ENCODE results near the gene NID2.

NID2 gene

DNA sequence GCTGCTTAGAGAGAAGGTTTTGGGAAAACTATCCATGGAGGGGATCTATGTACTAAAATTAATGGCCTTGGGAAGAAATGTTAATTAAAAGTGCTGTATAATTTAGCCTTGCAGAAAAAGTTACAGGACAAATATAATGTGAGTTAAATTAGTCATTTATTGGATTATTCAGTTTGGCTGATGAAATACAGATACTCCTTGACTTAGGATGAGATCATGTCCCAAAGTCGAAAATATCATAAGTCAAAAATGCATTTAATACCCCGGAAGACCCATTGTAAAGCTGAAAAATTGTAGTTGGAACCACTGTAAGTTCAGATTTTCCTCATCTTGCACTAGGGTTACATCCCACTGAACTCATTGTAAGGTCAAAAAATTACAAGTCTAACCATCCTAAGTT lies 69.8 kb downstream of the NID2 start:
- DNase-seq (ENCODE audit: low read depth) = no peak

GRCh38 chr14:51998348-51998747 lies 70.5 kb downstream of the NID2 start:
- no peak for DNase-seq (ENCODE audit: low read depth)

DNA sequence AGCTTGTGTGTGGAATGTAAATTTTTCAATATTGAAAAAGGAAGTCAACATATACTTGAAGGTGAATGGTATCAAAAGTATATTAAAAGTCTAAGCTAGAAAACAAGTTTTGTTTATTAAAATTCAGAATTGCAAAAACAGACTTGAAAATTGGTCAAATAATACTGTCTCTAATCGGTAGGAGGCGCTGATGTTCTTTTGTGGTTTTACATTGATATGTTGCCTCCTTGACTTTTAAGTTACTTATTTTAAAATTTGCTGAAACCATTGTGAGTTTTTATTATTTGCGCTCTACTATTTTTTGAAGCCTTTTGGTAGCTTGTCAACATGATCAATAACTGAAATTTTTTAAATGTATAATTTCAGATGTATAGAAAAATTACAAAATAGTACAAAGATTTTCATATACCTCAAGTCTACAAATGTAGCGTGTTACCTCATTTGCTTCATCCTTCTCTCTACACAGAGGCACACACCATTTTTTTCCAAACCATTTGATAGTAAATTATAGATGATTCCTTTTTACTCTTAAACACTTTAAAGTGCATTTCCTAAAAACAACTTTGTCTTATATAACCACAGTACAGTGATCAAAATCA lies 72.6 kb downstream of the NID2 start:
- no peak for DNase-seq (ENCODE audit: low read depth)

DNA sequence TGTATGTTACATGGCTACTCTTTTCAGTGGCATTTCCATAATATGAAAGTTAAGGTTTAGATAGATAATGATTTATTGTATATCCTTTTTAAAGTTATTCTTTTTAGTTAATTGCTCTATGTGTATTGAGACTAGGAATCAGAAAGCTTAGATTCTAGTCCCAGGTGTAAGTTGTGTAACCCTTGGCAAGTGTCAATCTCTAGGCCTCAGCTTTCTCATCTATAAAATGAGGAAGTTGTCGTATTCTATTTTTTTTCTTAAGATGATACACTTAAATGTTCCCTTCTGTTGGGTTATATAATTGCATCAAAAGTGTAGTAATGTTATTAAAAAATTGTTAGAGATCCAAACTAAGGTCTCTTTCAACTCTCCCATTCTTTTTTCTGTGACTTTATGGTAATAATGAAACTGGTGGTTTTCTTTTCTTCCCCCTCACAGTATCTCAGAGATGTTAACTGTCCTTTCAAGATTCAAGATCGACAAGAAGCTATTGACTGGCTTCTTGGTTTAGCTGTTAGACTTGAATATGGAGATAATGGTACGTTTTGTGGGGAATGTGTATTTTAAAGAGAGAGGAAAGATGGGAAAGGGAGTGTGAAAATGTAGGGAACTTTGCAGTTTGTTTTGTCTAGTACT lies 75.5 kb downstream of the NID2 start:
- no peak for DNase-seq (ENCODE audit: low read depth)

DNA sequence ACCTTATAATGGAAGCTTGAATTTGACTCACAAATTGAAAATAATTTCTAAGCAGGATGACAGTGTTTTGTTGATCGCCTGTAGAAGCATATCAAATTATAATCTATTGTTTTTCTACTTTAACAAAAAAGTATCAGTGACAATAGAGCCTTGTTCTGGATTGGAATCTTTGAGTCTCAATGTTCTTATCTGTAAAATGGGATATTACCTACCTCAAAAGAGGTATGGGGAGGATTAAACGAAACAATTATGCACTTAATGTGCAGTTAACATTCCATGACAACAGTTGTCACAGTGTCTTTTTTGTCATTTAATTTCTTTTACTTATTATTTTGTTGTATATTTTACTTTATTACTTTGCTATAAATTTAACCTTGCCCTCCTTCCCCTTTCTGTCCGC lies 78.4 kb downstream of the NID2 start:
- no peak for DNase-seq (ENCODE audit: low read depth)

GRCh38 chr14:51989293-51990234 lies 79.3 kb downstream of the NID2 start, which contains the start of gene RTRAF:
TSS of gene RTRAF (plus strand) at chr14:51989546. CDS start at chr14:51989640, 94 bp downstream.
- DNase-seq (ENCODE audit: low read depth) = peak; percentile 81

DNA sequence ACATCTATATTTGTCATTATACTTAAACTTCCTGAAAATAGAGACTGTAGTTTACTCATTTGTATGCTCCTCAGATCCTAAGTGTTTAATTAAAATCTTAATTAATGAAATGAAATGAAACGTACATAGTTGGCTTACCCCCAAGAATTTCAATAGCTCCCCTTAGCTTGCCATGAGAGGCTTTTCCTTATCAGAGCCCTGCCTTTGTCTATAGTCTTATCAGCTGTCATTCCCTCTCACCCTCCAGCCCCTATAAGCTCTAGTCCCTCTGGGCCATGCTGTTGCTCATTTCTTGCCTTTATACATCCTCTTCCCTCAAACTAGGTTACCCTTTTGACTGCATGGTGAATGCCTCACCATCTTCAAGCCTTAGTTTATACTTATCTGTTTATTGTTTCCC lies 80.6 kb downstream of the NID2 start:
- DNase-seq (ENCODE audit: low read depth) = no peak

GRCh38 chr14:51981218-51981854 lies 87.5 kb downstream of the NID2 start:
- no peak for DNase-seq (ENCODE audit: low read depth)

GRCh38 chr14:51979088-51979709 lies 89.7 kb downstream of the NID2 start:
- peak; percentile 61 for DNase-seq (ENCODE audit: low read depth)

DNA sequence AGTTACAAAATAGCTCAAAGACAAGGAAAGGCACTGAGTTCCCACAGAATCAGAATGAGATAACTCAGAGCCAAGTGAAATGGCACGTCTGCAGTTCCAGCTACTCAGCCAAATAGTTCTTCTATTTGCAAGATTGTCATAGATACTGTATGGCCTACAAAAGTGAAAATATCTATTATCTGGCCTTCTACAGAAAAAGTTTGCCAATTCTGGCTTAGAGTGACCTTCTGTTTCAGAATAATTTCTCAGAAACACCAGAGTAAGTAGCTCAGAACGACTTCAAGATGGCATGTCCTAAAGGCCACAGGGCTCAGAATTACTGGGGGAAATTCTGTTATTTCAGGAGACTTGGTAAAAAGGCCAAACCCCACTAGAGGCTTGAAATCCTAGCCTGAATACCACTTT lies 90.2 kb downstream of the NID2 start:
- DNase-seq (ENCODE audit: low read depth) = no peak

DNA sequence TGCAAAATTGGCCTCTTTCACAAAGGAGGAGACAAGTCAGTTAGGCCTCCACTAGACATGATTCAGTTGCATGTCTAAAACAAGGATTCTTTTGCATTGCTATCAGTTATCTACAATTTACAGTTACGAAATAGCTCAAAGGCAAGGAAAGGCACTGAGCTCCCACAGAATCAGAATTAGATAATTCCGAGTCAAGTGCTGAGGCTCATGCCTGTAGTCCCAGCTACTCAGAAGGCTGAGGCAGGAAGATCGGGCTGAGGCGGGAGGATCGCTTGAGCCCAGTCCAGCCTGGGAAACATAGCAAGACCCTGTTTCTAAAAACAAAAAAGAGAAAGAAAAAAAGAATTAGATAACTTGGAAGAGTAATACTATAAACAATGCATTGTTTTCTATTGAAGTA lies 91.8 kb downstream of the NID2 start:
- no peak for DNase-seq (ENCODE audit: low read depth)

DNA sequence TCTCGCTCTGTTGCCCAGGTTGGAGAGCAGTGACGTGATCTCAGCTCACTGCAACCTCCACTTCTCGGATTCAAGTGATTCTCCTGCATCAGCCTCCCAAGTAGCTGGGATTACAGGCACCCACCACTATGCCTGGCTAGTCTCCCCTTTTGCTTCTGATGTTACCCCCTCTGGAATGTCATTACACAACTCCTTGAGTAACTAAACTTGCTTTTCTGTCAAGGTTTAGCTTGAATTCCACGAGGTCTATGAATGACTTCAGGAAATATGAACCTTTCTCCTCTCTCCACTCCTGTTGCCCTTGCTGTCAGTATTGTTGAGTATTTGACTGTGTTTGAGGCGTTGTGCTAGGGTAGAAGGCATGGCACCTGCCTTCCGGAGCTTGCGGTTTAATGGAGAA lies 96.3 kb downstream of the NID2 start:
- DNase-seq (ENCODE audit: low read depth) = no peak

- no peak for DNase-seq (ENCODE audit: low read depth)
Observed at GRCh38 chr14:51969852-51970540, 98.9 kb downstream of the NID2 start.

DNA sequence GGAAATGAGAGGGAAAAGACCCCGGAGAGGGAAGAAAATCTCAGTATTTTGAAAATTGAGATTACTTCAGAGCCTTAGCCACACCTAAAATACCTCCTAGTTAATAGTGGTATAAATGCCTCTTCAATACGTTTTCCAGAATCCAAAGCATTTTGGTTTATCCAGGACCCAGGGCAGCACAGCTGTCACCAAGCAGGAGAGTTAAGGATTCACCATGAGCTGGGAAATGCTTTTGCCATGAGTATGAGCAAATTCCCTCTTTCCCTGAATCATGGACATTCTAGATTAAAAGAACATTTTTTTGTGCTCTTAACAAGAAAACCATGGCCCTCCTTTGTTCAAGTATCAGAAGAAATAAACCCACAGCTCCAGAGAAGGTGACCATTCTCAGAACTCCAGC lies 101.3 kb downstream of the NID2 start:
- DNase-seq (ENCODE audit: low read depth) = no peak

DNA sequence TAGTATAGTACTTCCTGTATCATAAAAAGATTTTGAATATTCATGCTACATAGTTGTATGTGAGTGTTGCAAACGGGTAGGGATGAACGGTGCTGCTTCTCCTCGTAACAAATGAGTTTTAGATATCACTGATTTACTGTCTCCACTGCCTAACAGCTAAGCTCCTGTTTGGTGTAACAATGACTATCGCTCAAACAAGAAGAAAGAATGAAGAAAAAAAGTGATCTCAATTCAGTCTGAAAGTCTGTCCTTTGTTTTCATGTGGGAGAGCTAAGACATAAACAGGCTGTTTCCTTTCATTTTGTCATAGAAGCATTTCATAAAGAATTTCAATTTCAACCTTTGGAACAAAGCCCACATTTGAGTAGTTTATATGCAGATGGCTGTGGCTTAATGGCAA lies 105.6 kb downstream of the NID2 start:
- no peak for DNase-seq (ENCODE audit: low read depth)

DNA sequence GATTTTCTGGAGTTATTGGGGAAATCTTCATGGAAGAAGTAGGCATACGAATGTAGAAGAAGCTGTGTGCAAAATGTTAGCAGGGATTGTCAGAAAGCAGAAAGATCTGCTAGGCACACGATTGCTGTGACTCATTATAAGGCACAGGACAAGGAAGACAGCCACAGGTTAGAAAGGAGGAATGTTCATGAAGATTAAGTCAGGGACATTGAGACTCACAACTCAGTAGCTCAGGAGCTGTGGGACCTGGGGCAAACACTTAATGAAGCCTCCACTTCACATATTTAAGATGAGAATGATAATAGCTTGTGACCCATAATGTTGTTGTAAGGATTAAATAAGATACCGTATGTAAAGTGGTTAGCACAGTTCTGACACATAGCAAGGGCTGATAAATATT lies 106.1 kb downstream of the NID2 start:
- no peak for DNase-seq (ENCODE audit: low read depth)

DNA sequence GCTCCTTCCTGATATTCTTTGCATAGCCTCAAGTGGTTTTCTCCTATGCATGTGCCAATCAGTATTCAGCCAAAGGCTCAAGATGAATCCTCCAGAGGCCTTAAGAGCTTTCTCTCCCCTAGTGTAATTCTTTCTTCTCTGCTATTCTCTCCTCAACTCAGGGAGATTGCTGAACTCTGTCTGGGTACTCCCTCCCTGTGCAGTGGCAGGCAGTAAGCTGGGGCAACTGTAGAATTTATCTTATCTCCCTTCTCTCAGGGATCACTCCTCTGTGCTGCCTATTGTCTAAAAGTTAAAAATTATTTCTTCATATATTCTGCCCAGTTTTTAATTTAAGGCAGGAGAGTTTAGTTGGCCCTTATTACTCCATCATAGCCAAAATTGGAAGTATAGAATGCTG lies 108.0 kb downstream of the NID2 start:
- no peak for DNase-seq (ENCODE audit: low read depth)

DNA sequence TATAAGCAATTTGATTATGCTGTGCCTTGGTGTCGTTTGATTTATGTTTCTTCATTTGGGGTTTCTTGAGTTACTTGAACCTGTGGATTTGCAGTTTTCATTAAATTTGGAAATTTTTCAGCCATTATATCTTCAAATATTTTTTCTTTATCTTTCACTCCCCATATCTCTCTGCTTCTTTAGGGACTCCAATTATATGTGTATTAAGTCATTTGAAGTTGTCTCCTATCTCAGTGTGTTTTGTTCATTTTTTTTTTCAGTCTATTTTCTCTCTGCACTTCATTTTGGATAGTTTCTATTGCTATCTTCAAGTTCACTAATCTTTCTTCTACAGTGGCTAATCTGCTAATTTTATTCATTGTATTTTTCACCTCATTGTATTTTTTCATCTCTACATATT lies 108.9 kb downstream of the NID2 start:
- no peak for DNase-seq (ENCODE audit: low read depth)

GRCh38 chr14:51957950-51958349 lies 110.9 kb downstream of the NID2 start:
- DNase-seq (ENCODE audit: low read depth) = no peak
